H9 (cell line): ENCODE measurements around the gene SPNS3. TPM values are rescaled to one million over a fixed set of nuclear protein-coding genes. Genes with fewer than 3 reads are reported as not detected.

ENCODE experiments used
- DNase-seq: peaks from one replicate; pipeline ENCODE4 v3.0.0-alpha.2; 2017
- H2AFZ ChIP-seq: one replicate; pipeline ENCODE4 v1.6.1; 2013; ENCODE audit warnings: mild to moderate bottlenecking, low read length, control low read depth, moderate library complexity
- H2AK5ac ChIP-seq: 2 replicates; pipeline ENCODE4 v1.6.1; 2013; ENCODE audit warnings: low read length, control low read depth, mixed read lengths; ENCODE audit not compliant: insufficient read length
- H2BK120ac ChIP-seq: one replicate; pipeline ENCODE4 v1.6.1; 2013; ENCODE audit warnings: low read depth, mild to moderate bottlenecking, low read length, control low read depth, inconsistent platforms; ENCODE audit not compliant: poor library complexity, severe bottlenecking
- H2BK12ac ChIP-seq: 2 replicates; pipeline ENCODE4 v1.6.1; 2013; ENCODE audit warnings: low read length, control low read depth, mixed read lengths, low read depth; ENCODE audit not compliant: insufficient read length
- H2BK15ac ChIP-seq: 2 replicates; pipeline ENCODE4 v1.6.1; 2013; ENCODE audit warnings: low read depth, low read length, control low read depth
- H2BK20ac ChIP-seq: one replicate; pipeline ENCODE4 v1.6.1; 2013; ENCODE audit warnings: low read depth, mild to moderate bottlenecking, low read length, control low read depth, inconsistent platforms; ENCODE audit not compliant: poor library complexity, severe bottlenecking
- H2BK5ac ChIP-seq: 2 replicates; pipeline ENCODE4 v1.6.1; 2013; ENCODE audit warnings: low read length, control low read depth, mixed read lengths; ENCODE audit not compliant: insufficient read length
- H3K14ac ChIP-seq: 2 replicates; pipeline ENCODE4 v1.6.1; 2013; ENCODE audit warnings: low read length, control low read depth; ENCODE audit not compliant: insufficient read depth
- H3K18ac ChIP-seq: 2 replicates; pipeline ENCODE4 v1.6.1; 2013; ENCODE audit warnings: low read depth, mild to moderate bottlenecking, mixed read lengths, low read length, control low read depth; ENCODE audit not compliant: insufficient read length
- H3K23ac ChIP-seq: 2 replicates; pipeline ENCODE4 v1.6.1; 2013; ENCODE audit warnings: low read length, control low read depth, mixed read lengths, low read depth; ENCODE audit not compliant: insufficient read length
- H3K23me2 ChIP-seq: 2 replicates; pipeline ENCODE4 v1.6.1; 2013; ENCODE audit warnings: low read depth, mild to moderate bottlenecking, mixed read lengths, low read length, control low read depth; ENCODE audit not compliant: insufficient read length, poor library complexity, severe bottlenecking
- H3K27ac ChIP-seq: 2 replicates; pipeline ENCODE4 v1.5.1; 2013; ENCODE audit warnings: low read length, control low read depth, mixed read lengths, low read depth; ENCODE audit not compliant: insufficient read length
- H3K27me3 ChIP-seq: 2 replicates; pipeline ENCODE4 v1.6.1; 2013; ENCODE audit warnings: low read length, control low read depth, inconsistent platforms; ENCODE audit not compliant: insufficient read depth
- H3K4ac ChIP-seq: 2 replicates; pipeline ENCODE4 v1.6.1; 2013; ENCODE audit warnings: low read depth, mild to moderate bottlenecking, control low read depth, inconsistent platforms, low read length, moderate library complexity
- H3K4me1 ChIP-seq: 2 replicates; pipeline ENCODE4 v1.6.1; 2013; ENCODE audit warnings: low read length, control low read depth, inconsistent platforms; ENCODE audit not compliant: insufficient read depth
- H3K4me2 ChIP-seq: 2 replicates; pipeline ENCODE4 v1.6.1; 2013; ENCODE audit warnings: low read length, control low read depth, mixed read lengths; ENCODE audit not compliant: insufficient read length, insufficient read depth
- H3K56ac ChIP-seq: 2 replicates; pipeline ENCODE4 v1.6.1; 2013; ENCODE audit warnings: low read depth, mild to moderate bottlenecking, mixed read lengths, low read length, control low read depth; ENCODE audit not compliant: insufficient read length
- H3K79me1 ChIP-seq: 2 replicates; pipeline ENCODE4 v1.6.1; 2013; ENCODE audit warnings: low read depth, mild to moderate bottlenecking, moderate library complexity, low read length, control low read depth, inconsistent platforms; ENCODE audit not compliant: insufficient read depth, poor library complexity, severe bottlenecking
- H3K79me2 ChIP-seq: 2 replicates; pipeline ENCODE4 v1.6.1; 2013; ENCODE audit warnings: low read length, control low read depth, inconsistent platforms; ENCODE audit not compliant: insufficient read depth
- H3K9ac ChIP-seq: 2 replicates; pipeline ENCODE4 v1.6.1; 2013; ENCODE audit warnings: low read length, control low read depth, mixed read lengths; ENCODE audit not compliant: insufficient read length; ENCODE audit errors: extremely low read depth
- H3K9me3 ChIP-seq: one replicate; pipeline ENCODE4 v1.6.1; 2013; ENCODE audit warnings: low read depth, low read length, inconsistent platforms; ENCODE audit not compliant: control insufficient read depth
- H3T11ph ChIP-seq: one replicate; pipeline ENCODE4 v1.6.1; 2013; ENCODE audit warnings: mild to moderate bottlenecking, low read length, control low read depth, inconsistent platforms
- H4K20me1 ChIP-seq: one replicate; pipeline ENCODE4 v1.6.1; 2013; ENCODE audit not compliant: control insufficient read depth, insufficient read length, insufficient read depth
- H4K5ac ChIP-seq: 2 replicates; pipeline ENCODE4 v1.6.1; 2013; ENCODE audit warnings: low read depth, mild to moderate bottlenecking, mixed read lengths, low read length, control low read depth; ENCODE audit not compliant: insufficient read length
- H4K8ac ChIP-seq: replicated peaks from 2 replicates; pipeline ENCODE4 v1.6.1; 2013; ENCODE audit warnings: low read length, control low read depth, mixed read lengths, low read depth; ENCODE audit not compliant: insufficient read length
- H4K91ac ChIP-seq: 2 replicates; pipeline ENCODE4 v1.6.1; 2013; ENCODE audit warnings: low read depth, mild to moderate bottlenecking, moderate library complexity, mixed read lengths, low read length, control low read depth; ENCODE audit not compliant: insufficient read length
- H3K27ac Mint-ChIP-seq, 3 experiments: 2 replicates in 2 of 3; 3 replicates in 1 of 3; pipeline ENCODE4 v1.8.0; 2020 to 2021; ENCODE audit warnings: mixed read lengths in 3 of 3, mild to moderate bottlenecking in 1 of 3, moderate library complexity in 1 of 3
- H3K27me3 Mint-ChIP-seq: 2 replicates; pipeline ENCODE4 v1.8.0; 2021; ENCODE audit warnings: low read depth, mild to moderate bottlenecking, moderate library complexity, mixed read lengths
- H3K36me3 Mint-ChIP-seq, 3 experiments: 2 replicates in 2 of 3; 3 replicates in 1 of 3; pipeline ENCODE4 v1.8.0; 2020 to 2021; ENCODE audit warnings: low read depth in 3 of 3, mixed read lengths in 3 of 3; ENCODE audit not compliant: insufficient read depth in 1 of 3
- H3K4me1 Mint-ChIP-seq, 2 experiments: 2 replicates each; pipeline ENCODE4 v1.8.0; 2020; ENCODE audit warnings: mixed read lengths in 2 of 2
- H3K4me3 Mint-ChIP-seq, 2 experiments: 2 replicates in 1 of 2; 3 replicates in 1 of 2; pipeline ENCODE4 v1.8.0; 2020 to 2021; ENCODE audit warnings: mild to moderate bottlenecking in 2 of 2, mixed read lengths in 2 of 2, moderate library complexity in 1 of 2
- H3K9me3 Mint-ChIP-seq, 2 experiments: 2 replicates in 1 of 2; 3 replicates in 1 of 2; pipeline ENCODE4 v1.8.0; 2020; ENCODE audit warnings: mild to moderate bottlenecking in 2 of 2, mixed read lengths in 2 of 2, moderate library complexity in 1 of 2
- WGBS: extraction: QIAGEN DNeasy Blood & Tissue Kit; methylation state at CpG from one replicate; pipeline ENCODE4 v1.1.7; 2013; ENCODE audit warnings: missing lambda C conversion rate, low lambda C conversion rate, mixed read lengths; ENCODE audit not compliant: insufficient read length; ENCODE audit errors: extremely low coverage; 5-methylcytosine and 5-hydroxymethylcytosine counted together
- total RNA-seq: library from RNA; stranded (reverse); gene quantifications from 2 replicates; pipeline ENCODE4 v1.2.1, GENCODE V29; 2021
- TF ChIP-seq, protein P1 (sequence below): fragments of 200-600 bp; sonication (generic); conservative IDR thresholded peaks from 3 replicates; pipeline ENCODE4 v1.8.0; 2021; ENCODE audit warnings: antibody characterized with exemption, mild to moderate bottlenecking

The SPNS3 gene
- total RNA-seq, 1 experiment from 2014 or later = not detected

DNA sequence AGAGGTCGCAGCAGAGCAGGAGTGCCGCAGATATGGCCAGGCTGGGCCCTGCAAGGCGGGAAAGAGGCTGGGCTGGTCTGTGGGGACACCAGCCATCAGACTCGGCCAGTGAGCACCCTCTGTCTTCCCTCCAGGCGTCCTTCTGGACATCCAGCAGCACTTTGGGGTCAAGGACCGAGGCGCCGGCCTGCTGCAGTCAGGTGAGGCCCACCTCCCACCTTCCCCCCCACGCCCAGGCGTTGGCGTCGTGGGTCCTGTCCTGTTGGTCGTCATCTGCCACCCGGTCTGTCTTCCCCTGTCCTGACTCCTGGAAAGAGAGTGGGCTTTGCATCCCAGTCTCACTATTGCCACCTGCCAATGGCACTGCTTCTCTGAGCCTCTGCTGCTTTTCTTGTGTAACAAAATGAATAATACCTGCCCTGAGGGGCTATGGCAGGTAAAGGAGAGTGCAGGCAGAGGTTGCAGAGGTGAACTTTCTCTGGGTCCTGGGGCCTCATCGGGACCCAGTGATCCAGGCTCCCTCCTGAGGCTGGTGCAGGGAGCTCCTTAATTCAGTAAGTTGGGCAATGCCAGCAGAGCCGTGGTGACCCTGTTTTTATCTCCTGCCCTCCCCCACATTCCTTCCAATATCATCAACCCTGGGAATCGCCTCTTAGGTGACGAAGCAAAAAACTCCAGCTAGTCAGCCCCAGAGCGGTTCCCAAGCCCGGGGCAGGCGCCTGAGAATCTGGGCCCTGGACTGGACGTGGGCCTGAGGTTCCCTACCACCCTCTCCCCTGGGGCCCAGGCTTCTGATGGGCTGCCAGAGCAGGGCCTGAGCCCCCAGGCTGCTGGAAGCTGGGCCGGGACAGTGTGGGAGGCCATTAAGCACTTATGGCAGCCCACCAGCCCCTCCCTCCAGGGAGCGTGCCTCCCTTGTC, 79.6 kb downstream of the SPNS3 start:
- Mint-ChIP-seq H3K4me1 (peaks cover 7 to 20% of the 10 kb centered on the region in 2 experiments), H3K9me3 (no peaks in the 10 kb centered on the region; a peak in 1 of 5 replicates), H3K27me3 (peaks cover 28% of the 10 kb centered on the region), H3K27ac (peak overlapping the region in 1 of 3 experiments; percentile 31; a peak in 1 of 7 replicates), H3K4me3 (no peak overlapping the region), H3K36me3 (no peaks in the 10 kb centered on the region)
- Histone ChIP-seq H3K79me1 (no peaks in the 10 kb centered on the region), H2AFZ (no peak overlapping the region), H3K4ac (no peak overlapping the region), H3K27me3 (no peaks in the 10 kb centered on the region), H3K4me2 (no peak overlapping the region), H3K18ac (no peak overlapping the region), H2BK5ac (no peak overlapping the region), H2BK15ac (no peak overlapping the region), H2BK120ac (no peak overlapping the region), H2BK12ac (no peak overlapping the region), H3K9me3 (no peaks in the 10 kb centered on the region), H3K9ac (no peak overlapping the region), H3K23ac (no peak overlapping the region), H3K27ac (no peak overlapping the region), H3K56ac (no peak overlapping the region), H2BK20ac (no peak overlapping the region), H4K8ac (no peak overlapping the region), H3K14ac (peak overlapping the region; percentile 5), H4K5ac (no peak overlapping the region), H3K23me2 (no peaks in the 10 kb centered on the region), H3K4me1 (no peaks in the 10 kb centered on the region), H2AK5ac (no peak overlapping the region), H4K91ac (no peak overlapping the region), H3T11ph (no peak overlapping the region), H3K79me2 (no peaks in the 10 kb centered on the region), H4K20me1 (no peaks in the 10 kb centered on the region)
- DNase-seq = no peak
- no CpG with 5 or more reads among the region's 24 CpGs for WGBS
- TF ChIP-seq, protein P1, sequence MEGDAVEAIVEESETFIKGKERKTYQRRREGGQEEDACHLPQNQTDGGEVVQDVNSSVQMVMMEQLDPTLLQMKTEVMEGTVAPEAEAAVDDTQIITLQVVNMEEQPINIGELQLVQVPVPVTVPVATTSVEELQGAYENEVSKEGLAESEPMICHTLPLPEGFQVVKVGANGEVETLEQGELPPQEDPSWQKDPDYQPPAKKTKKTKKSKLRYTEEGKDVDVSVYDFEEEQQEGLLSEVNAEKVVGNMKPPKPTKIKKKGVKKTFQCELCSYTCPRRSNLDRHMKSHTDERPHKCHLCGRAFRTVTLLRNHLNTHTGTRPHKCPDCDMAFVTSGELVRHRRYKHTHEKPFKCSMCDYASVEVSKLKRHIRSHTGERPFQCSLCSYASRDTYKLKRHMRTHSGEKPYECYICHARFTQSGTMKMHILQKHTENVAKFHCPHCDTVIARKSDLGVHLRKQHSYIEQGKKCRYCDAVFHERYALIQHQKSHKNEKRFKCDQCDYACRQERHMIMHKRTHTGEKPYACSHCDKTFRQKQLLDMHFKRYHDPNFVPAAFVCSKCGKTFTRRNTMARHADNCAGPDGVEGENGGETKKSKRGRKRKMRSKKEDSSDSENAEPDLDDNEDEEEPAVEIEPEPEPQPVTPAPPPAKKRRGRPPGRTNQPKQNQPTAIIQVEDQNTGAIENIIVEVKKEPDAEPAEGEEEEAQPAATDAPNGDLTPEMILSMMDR = no peak; the same call in 2 of the 3 replicates
